Measurements from ENCODE around the gene DES. TPM values are rescaled to one million over a fixed set of nuclear protein-coding genes. Genes with fewer than 3 reads are reported as not detected.

Gene DES
- total RNA-seq, 1 experiment from 2014 or later, result 1.6 TPM

DNA sequence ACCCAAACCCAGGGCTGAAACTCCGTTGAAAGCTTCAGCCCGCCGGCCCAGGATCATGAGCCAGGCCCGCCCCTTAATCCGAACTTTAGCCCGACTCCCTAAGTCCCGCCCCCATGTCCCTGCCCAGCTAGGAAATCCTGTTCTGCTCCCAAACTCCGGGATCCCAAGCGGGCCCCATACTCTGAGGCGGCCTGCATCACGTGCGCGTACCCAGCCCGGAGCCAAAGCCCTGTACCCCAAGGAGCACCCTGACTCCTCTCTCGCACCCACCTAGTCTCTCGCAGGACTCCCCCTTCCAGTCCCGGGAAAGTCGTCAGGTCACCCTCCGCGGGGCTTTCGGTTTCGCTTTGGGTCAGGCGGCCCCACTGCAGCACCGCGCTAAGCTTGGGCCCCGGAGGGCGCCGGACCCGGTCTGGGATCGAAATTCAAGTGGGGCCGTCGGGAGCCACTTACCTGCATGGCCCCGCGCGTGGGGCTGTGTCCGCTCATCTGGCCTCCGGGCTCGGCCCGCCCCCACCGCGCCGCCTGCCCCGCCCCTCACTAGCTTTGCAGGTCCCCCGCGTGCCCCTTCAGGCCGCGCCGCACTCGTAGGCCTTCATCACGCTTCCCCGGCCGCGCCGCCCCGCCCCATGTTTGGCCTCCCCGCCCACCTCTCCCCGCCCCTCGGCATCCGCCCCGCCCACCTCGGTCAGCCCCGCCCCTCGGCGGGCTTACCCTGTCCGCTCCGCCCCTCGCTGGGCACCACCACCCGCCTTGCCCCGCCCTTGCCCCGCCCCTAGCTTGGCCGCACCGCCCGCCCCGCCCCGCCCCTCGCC is 30.7 kb upstream of the DES start, which contains the start of gene DNPEP:
Gene DNPEP, minus strand, starts transcription at position 607 of the 815 bp plus-strand sequence. Its CDS starts 118 bp downstream, at position 489.
- peak; percentile 63 for ATAC-seq
- Mint-ChIP-seq H3K4me3 (peak within 1 kb of the TSS; percentile 90), H3K27ac (peak within 1 kb of the TSS; percentile 91), H3K4me1 (peaks cover 7% of the 10 kb centered on the region), H3K27me3 (ENCODE audit: low read depth) (0 out of 2 replicates have a peak, but pooled peaks cover 3% of the 10 kb centered on the region), H3K9me3 (no peaks in the 10 kb centered on the region), H3K36me3 (peaks cover 25% of the 10 kb centered on the region)
- POLR2A ChIA-PET, result interaction anchor here (0.5 to 1.7 kb wide), 18 partner anchors 9 to 491 kb away, joined by 3 to 6 read pairs (median 4); partner anchors contain the start of genes ABCB6, CNPPD1, GLB1L and GMPPA
- DNase-seq (ENCODE audit: low spot score), result peak; percentile 92
- CTCF ChIA-PET, result interaction anchor here (0.6 to 3.9 kb wide), 51 partner anchors 9 to 549 kb away, joined by 3 to 64 read pairs (median 5); partner anchors contain the start of genes ABCB6, CNPPD1, DES and GMPPA
- no peak for TF ChIP-seq AFF4 (CRISPR knock-in tag; IDR thresholded peaks at IDR 0.05; ENCODE audit: borderline replicate concordance)
- no peak for TF ChIP-seq NFE2L1 (CRISPR knock-in tag; IDR thresholded peaks at IDR 0.05)
- TF ChIP-seq GTF2I (CRISPR knock-in tag; conservative IDR thresholded peaks at IDR 0.05), result no peak
- no peak for TF ChIP-seq ATF2 (CRISPR knock-in tag; IDR thresholded peaks at IDR 0.05; ENCODE audit: borderline replicate concordance, low read depth)
- TF ChIP-seq RORB (CRISPR knock-in tag; IDR thresholded peaks at IDR 0.05), result no peak
- TF ChIP-seq, protein P1, sequence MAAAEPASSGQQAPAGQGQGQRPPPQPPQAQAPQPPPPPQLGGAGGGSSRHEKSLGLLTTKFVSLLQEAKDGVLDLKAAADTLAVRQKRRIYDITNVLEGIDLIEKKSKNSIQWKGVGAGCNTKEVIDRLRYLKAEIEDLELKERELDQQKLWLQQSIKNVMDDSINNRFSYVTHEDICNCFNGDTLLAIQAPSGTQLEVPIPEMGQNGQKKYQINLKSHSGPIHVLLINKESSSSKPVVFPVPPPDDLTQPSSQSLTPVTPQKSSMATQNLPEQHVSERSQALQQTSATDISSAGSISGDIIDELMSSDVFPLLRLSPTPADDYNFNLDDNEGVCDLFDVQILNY (CRISPR knock-in tag; IDR thresholded peaks at IDR 0.05), result no peak
- no peak for TF ChIP-seq ATF1 (CRISPR knock-in tag; IDR thresholded peaks at IDR 0.05)
- peak; percentile 12; the same call in 1 of the 2 replicates for TF ChIP-seq GABPB1 (CRISPR knock-in tag; IDR thresholded peaks at IDR 0.05)
- TF ChIP-seq ZNF263 (CRISPR knock-in tag; IDR thresholded peaks at IDR 0.05; ENCODE audit: low read depth), result no peak
- TF ChIP-seq GRHL2 (CRISPR knock-in tag; IDR thresholded peaks at IDR 0.05; ENCODE audit: insufficient replicate concordance, severe bottlenecking), result no peak
- TF ChIP-seq, protein P2, sequence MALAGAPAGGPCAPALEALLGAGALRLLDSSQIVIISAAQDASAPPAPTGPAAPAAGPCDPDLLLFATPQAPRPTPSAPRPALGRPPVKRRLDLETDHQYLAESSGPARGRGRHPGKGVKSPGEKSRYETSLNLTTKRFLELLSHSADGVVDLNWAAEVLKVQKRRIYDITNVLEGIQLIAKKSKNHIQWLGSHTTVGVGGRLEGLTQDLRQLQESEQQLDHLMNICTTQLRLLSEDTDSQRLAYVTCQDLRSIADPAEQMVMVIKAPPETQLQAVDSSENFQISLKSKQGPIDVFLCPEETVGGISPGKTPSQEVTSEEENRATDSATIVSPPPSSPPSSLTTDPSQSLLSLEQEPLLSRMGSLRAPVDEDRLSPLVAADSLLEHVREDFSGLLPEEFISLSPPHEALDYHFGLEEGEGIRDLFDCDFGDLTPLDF (CRISPR knock-in tag; IDR thresholded peaks at IDR 0.05), result no peak
- TF ChIP-seq PRDM15 (CRISPR knock-in tag; IDR thresholded peaks at IDR 0.05), result peak; percentile 73
- TF ChIP-seq ETV6 (CRISPR knock-in tag; IDR thresholded peaks at IDR 0.05), result 0 out of 2 replicates have a peak, but pooled peaks have one; percentile 17
- no peak for TF ChIP-seq TCF7 (CRISPR knock-in tag; IDR thresholded peaks at IDR 0.05; ENCODE audit: low read depth)
- no peak for TF ChIP-seq NFATC4 (CRISPR knock-in tag; IDR thresholded peaks at IDR 0.05)
- no peak for TF ChIP-seq ZNF138 (CRISPR knock-in tag; conservative IDR thresholded peaks at IDR 0.05)
- TF ChIP-seq ESRRA (CRISPR knock-in tag; IDR thresholded peaks at IDR 0.05; ENCODE audit: borderline replicate concordance), result no peak
- TF ChIP-seq ZNF671 (CRISPR knock-in tag; IDR thresholded peaks at IDR 0.05), result no peak
- TF ChIP-seq ZNF317 (CRISPR knock-in tag; IDR thresholded peaks at IDR 0.05; ENCODE audit: borderline replicate concordance, low read depth), result no peak
- no peak for TF ChIP-seq TEAD1 (CRISPR knock-in tag; IDR thresholded peaks at IDR 0.05)
- TF ChIP-seq RELA (CRISPR knock-in tag; IDR thresholded peaks at IDR 0.05; ENCODE audit: borderline replicate concordance), result no peak
- no peak for TF ChIP-seq ZNF423 (CRISPR knock-in tag; IDR thresholded peaks at IDR 0.05)
- TF ChIP-seq AR (CRISPR knock-in tag; IDR thresholded peaks at IDR 0.05), result no peak
- TF ChIP-seq JUN (CRISPR knock-in tag; IDR thresholded peaks at IDR 0.05), result no peak

Data from WTC11 (cell line).